ENCODE results near the gene TMEM141.
"Not testable (repeated sequence)": the region's sequence is repeated elsewhere in the genome, so short reads cannot be mapped to it uniquely, and the experiment has no call there.

- TF ChIP-seq EZH2 (IDR thresholded peaks at IDR 0.05; ENCODE audit: borderline replicate concordance, low read depth, low read length, poor library complexity, severe bottlenecking); CTCF (conservative IDR thresholded peaks at IDR 0.05; ENCODE audit: low read depth, low read length): not testable (repeated sequence)
Observed at GRCh38 chr9:136788644-136789522, 2.3 kb upstream of the TMEM141 start.

All from A673 (cell line).